NT2/D1 (cell line): Measurements from ENCODE around the gene ANAPC16.

Source experiments
- SUZ12 ChIP-seq: IDR thresholded peaks from 2 replicates; pipeline ENCODE4 v1.6.1; 2011; ENCODE audit not compliant: insufficient read length, insufficient read depth; ENCODE audit errors: extremely low read depth
- YY1 ChIP-seq: IDR thresholded peaks from 2 replicates; pipeline ENCODE4 v1.6.1; 2011; ENCODE audit not compliant: insufficient read length, insufficient read depth
- ZNF274 ChIP-seq: IDR thresholded peaks from 2 replicates; pipeline ENCODE4 v1.6.1; 2011; ENCODE audit warnings: mild to moderate bottlenecking, low read depth, low read length

GRCh38 chr10:72171175-72171630, 44.6 kb upstream of the ANAPC16 start:
- no peak for TF ChIP-seq YY1
- TF ChIP-seq ZNF274 = no peak
- TF ChIP-seq SUZ12 = no peak
